GM21576 (cell line): Measurements from ENCODE around the gene GALNT18.

Experiments
- ATAC-seq: cut with Tn5 transposase; IDR thresholded peaks from one replicate; pipeline ENCODE4 v1.9.1; 2021; ENCODE audit warnings: mild to moderate bottlenecking, moderate library complexity; ENCODE audit not compliant: unreplicated experiment

GALNT18 gene

DNA sequence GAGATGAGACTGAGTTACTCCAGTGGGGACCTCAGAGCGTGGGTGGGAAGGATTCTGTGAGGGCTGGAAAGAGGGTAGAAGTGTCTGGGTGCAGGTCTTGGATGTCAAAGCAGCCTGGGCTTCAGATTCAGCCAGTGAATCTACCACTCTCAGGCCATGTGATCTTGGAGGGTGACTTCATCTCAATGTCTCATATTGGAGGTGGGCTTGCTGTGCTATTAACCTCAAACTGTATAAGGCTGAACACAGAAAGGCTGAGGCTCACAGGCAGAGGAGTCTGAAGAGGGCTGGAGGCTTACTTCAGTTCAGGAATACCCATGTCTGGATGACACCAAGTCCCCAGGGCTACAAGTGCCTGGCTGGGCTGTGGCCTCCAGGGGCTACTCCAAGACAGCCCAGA, 332.1 kb downstream of the GALNT18 start:
- ATAC-seq: no peak

GRCh38 chr11:11288972-11289616, 332.7 kb downstream of the GALNT18 start:
- no peak for ATAC-seq

- ATAC-seq: no peak
Measured at GRCh38 chr11:11284481-11284880, 337.3 kb downstream of the GALNT18 start.

- no peak for ATAC-seq
Measured at GRCh38 chr11:11281626-11282025, 340.2 kb downstream of the GALNT18 start.

- ATAC-seq: no peak
Measured at GRCh38 chr11:11280826-11281225, 341.0 kb downstream of the GALNT18 start.

DNA sequence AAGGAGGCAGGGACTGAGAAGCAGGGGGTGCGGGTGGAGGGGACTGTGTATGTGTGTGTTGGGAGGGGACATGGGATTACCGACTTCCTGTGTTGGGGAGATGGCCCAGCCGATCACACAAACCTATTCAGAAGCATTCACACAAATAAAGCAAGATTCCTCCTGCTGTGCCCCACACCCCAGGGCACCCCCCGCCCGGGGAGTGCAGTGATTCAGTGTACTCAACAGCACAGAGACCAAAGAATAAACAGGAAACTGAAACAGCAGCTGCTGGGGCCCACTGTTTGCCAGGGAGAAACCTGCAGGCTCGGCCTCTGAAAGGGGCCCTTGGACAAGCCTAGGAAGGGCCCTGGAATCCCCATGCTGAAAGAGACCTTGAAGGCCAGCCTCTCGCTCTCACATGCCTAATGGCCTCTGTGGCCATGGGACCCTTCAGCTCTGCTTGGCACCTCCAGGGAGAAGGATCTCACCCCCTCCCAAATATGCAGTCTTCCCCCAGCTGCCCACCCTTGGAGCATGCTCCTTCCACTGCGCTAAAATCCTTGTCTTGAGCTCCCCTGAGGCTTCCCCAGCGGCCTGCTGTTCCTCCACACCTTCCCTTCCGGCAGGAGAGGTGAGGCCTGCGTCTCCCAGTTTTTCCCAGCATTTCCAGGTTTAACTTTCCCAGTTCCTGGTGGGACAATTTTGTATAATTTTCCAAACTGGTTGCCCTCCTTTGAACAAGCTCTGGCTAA, 341.7 kb downstream of the GALNT18 start:
- no peak for ATAC-seq

GRCh38 chr11:11272254-11272653, 349.6 kb downstream of the GALNT18 start:
- ATAC-seq: no peak

DNA sequence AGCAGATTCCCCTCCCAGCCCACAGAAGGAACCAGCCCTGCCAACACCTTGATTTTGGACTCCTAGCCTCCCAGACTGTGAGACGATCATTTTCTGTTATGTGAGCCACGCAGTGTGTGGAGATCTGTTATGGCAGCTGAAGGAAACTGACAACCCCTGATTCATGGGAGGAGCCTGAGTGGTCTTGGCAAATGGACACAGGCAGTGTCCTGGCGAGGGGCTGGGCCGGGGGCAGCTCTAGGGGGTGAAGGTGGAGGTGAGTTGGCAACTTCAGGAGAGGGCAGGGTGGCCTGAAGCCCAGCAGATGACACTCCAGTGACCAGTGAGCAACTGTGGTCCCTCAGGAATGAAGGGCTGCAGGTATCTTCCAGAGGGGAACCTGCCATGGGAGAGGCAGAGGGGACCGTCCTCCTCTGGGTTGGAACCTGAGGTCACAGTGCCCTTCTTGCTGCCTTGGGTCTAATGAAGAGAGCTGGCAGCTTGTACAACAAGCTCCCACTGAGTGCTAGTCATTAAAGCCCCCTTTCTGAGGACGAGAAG, 351.5 kb downstream of the GALNT18 start:
- no peak for ATAC-seq

GRCh38 chr11:11268706-11269105, 353.1 kb downstream of the GALNT18 start:
- no peak for ATAC-seq

- ATAC-seq: no peak
Measured at GRCh38 chr11:11268119-11268518, 353.7 kb downstream of the GALNT18 start.

- ATAC-seq: no peak
Measured at GRCh38 chr11:11267312-11267711, 354.5 kb downstream of the GALNT18 start.

- ATAC-seq: no peak
Measured at GRCh38 chr11:11265994-11266606, 355.7 kb downstream of the GALNT18 start.

DNA sequence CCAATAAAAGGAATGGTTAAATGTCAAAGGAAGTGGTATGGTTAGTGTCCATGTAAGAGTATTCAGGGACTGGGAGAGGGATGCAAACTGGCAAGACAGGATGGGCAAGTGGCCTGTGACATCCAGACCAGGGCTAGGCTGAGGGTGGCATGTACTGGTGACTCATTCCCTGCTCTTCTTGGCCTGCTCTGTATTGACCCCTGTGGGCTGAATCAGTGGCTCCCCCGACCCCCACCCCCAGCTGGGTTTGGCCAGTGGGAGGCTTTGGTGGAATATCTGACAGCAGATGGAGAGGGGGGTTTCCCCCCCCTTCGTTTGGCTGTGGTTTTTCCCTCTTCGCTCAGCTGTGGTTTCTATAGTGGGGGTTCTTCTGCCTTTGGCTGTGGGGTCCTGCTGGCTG, 356.5 kb downstream of the GALNT18 start:
- no peak for ATAC-seq

DNA sequence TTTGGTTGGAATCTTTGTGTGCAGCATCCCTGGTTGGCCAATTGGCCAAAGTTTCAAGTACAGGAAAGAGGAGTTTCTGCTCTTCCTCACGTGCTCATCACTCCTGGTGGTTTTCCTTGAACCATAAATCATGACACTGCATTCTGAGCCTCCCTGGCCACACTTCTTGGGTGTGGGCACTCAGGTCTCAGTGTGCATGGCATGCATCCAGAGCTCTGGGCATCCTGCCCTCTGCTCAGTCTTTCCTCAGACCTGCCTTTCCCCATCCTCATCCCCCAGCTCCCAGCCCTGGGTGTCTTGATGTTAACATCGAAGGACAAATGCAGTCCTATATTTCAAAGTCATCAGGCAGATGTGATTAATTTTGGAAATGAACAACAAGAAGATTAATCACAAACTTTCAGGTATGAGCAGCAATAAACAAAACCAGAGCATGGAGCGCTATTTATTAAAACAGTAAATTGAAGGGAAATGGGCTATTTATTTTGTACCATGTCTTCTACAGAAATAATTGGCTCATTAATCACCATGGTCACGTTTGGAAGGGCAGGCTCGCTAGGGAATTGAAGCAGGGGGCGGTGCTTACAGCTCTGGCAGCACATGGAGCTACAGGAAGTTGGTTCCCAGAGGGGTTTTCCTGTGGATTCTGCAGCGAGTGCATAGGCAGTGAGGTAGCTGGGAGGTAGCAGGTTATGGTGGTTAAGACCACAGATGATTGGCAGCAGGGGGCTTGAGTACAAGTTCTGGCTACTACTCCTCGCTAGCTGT, 358.4 kb downstream of the GALNT18 start:
- ATAC-seq: no peak

DNA sequence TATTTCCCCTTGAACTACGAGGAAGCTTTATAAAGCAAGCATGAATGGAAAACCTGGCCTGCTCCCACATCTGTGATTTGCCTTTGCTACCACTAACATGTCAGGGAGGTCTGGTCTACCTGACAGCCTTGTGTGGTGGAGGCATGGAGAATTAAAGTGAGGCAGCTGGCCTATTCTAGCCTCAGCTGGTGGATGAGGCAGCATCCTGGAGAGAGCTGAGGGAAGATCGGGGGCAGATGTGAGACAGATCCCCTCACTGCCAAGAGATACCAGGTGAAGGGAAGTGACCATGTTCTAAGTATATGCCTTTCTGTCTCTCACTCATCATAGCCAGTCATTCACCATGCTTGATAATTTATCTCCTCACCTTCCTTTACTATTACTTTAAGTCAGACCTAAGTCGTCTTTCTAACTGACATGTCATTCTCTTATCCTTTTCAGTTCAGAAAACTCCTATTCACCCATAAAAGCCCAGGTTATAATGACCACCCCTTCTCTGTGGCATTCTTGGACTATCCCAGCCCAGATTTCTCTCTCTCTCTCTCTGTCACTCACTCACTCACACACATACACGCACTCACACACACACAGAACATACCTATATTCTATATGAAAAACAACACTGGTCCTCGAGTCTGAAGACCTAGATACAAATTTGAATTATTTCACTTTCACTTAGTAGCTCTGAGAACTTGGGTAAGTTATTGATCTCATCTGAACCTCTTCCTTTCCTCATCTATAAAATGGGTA, 359.5 kb downstream of the GALNT18 start:
- peak; percentile 8 for ATAC-seq

DNA sequence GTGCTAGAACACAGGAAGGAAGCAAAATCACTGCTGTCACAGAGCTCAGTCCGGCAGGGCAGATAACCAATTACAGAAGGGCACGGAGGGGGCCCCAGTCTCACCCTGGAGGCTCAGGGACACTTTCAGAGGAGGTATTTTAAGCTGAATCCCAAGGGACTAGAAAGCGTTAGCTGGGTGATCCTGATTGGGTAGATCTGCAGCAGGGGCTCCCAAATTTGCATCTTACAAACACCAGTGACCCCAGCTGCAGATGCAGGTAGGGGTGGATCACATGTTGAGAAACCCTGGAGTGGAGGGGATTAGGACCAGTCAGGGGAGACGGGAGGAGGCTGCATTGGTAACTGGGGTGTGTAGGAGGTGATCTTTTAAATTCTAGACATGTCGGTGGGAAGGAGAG, 360.2 kb downstream of the GALNT18 start:
- ATAC-seq: peak; percentile 41

DNA sequence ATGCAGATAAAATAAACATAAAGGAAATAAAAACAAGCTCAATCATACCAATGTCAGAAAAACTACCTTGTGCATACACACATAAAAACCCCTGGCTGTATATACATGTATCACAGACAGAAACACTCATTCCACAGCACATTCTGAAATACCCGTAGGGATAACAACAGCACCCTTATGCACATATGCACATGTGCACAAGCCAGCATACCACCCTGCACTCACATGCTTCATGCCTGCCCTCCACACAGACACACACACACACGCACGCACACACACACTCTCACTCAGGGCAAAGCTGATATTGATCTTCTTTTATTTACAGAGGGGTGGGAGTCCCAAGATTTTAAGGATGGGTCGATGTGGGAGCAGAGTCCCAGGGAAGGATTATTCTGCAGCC, 360.9 kb downstream of the GALNT18 start:
- no peak for ATAC-seq

DNA sequence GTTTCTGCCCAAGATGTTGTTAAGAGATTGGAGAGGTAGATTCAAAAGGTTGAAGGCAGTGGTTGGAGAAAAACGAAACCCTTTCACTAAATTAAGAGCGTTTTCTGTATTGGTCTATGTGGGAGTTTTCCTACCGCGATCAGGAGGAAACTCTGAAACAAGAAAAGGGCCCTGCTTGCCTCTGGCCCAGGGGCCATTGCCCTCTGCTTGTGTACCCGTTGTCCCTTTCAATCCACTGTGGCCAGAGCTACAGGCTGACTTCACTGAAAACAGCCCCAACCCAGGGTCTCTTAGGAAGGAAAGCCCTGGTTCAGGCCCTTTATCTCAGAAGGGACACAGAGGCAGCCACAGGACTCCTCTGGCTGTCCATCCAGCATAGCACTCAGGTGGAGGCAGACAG, 367.8 kb downstream of the GALNT18 start:
- ATAC-seq: no peak

- ATAC-seq: no peak
Measured at GRCh38 chr11:11253497-11253896, 368.3 kb downstream of the GALNT18 start.

DNA sequence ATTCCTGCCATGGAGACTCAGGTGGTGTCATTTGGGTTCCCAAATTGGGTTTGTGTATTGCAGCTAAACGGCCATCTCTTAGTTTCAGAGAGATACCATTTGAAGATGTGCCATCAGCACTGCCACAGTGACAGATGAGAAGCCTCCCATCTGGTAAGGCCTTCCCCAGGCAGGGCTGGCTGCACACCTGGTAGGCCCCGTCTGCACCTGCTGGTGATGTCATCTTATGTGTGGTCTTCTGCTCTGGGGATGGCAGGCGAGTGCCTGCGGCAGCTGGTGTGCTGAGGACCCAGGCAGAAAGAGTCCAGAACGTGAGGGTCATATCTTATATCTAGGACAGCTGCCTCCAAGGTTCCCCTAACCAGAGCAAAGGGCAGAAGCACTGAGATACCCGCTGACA, 369.4 kb downstream of the GALNT18 start:
- no peak for ATAC-seq
